Measurements from ENCODE around the gene PFKP.

DNA sequence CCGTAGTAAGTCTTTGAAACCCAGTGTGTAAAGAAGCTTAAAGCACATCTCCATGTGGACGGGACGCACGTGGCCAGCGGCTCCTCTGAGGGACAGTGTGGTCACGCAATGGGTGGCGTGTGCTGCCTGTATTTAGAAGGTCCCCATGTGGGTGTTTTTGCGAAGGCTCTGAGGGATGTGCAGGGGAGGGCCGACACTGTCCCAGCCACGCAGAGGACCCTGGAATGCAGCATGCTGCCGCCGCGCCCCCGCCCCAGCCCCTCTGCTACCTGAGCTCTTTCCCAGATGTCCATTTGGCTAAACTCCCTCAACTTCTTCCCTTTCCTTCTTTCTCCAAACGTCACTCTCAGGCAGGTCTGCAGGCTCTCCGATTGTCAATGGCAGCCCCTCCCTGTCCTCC lies 8.8 kb downstream of the PFKP start:
- TF ChIP-seq, protein P1, sequence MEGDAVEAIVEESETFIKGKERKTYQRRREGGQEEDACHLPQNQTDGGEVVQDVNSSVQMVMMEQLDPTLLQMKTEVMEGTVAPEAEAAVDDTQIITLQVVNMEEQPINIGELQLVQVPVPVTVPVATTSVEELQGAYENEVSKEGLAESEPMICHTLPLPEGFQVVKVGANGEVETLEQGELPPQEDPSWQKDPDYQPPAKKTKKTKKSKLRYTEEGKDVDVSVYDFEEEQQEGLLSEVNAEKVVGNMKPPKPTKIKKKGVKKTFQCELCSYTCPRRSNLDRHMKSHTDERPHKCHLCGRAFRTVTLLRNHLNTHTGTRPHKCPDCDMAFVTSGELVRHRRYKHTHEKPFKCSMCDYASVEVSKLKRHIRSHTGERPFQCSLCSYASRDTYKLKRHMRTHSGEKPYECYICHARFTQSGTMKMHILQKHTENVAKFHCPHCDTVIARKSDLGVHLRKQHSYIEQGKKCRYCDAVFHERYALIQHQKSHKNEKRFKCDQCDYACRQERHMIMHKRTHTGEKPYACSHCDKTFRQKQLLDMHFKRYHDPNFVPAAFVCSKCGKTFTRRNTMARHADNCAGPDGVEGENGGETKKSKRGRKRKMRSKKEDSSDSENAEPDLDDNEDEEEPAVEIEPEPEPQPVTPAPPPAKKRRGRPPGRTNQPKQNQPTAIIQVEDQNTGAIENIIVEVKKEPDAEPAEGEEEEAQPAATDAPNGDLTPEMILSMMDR (IDR thresholded peaks at IDR 0.05) = no peak
- TF ChIP-seq POLR2A (IDR thresholded peaks at IDR 0.05) = no peak
